NCI-H82 (cell line): ENCODE measurements around the gene TMEM234.
A peak's percentile ranks its signal among the peaks of the same experiment; 100 is the strongest.

Experiments
- DNase-seq: peaks from one replicate; lab custom pipeline; 2025; lab: John Stamatoyannopoulos, UW

The TMEM234 gene

DNA sequence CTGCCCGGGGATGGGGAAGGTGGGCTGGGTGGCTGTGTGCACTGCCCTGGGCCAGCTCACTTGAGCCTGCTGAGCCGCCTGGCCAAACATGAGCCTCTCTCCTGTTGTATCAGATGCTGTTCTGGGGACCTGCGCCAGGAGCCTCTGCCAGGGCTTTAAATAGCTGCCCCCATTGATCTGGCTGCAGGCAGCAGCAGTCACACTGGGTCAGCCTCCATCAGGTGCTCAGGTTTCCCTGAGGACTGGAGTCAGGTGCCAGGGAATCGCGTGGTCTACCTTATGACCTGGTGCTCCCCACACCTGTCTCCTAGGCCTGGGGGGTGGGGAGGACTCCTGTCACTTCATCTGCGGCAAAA lies 22.5 kb downstream of the TMEM234 start:
- peak; percentile 39 for DNase-seq

DNA sequence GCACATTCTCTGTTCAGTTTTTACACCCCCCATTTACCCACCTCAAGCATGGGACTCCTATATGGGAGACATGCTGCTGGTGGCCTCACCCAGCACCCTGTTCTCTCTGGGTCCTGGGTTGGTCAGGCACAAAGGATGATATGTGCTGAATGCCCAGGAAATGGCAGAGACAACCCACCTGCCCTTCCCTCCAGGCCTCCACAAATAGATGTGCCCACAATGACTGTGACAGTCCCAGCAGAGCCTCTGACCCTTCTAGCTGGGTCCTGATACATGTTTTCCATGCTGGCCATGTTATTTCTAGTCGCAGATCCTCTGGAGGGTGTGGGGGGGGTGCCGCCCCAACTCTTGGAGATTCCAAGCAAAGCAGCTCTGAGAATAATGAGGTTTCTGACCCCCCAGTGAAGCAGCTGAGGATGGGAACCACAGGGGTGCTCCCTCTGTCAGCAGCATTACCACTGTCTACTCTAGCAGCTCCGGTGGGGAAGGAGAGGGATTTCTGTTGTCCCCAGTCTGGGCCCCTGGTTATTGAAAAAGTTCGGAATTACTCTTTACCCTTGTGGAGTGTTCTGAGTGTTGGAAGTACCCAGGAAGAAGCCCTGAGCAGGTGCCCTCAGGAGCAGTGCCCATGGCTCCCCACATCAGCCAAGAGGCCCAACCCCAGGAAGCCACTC lies 23.0 kb downstream of the TMEM234 start:
- no peak for DNase-seq

DNA sequence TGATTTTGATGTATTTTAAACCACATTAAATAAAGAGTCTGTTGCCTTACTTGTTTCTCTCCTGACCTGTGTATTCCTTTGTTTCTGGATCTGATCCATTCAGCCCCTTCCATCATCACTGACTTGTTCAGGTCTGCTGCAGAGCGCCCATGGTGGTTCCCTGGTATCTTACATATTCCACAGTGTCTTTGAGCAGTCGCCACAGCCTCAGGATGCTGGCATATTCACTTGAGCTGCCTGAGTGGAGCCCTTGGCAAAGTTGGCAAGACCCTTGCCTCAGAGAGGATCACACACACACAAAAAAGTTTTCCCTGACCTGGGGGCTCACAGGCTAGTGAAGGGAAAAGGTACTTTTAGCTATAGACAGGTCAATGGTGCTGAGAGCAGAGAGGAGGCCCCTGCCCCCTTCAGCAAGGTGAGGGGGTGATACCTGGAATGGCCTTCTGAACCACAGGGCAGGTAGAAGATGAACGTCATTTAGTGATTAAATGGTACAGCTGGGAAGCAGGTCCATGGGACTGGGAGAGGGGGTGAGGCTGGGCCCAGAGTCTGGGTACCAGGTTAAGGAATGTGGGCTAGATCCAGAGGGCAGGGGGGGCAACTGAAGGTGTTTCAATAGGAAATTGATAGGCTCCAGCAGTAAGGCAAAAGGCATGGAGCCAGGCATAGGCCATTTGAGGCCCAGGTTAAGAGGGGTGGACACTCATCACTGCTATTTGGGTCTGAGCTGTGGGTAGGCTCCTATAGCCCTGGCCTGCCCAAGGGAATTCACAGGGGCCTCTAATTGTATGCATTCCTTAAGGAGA lies 23.7 kb downstream of the TMEM234 start:
- no peak for DNase-seq

DNA sequence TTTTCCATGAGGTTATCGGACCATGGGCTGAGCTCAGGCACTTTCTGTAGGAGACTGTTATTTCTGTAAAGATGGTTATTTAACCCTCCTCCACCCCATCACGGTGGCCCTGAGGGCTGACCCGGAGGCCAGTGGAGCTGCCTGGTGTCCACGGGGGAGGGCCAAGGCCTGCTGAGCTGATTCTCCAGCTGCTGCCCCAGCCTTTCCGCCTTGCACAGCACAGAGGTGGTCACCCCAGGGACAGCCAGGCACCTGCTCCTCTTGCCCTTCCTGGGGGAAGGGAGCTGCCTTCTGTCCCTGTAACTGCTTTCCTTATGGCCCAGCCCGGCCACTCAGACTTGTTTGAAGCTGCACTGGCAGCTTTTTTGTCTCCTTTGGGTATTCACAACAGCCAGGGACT lies 24.3 kb downstream of the TMEM234 start:
- no peak for DNase-seq

DNA sequence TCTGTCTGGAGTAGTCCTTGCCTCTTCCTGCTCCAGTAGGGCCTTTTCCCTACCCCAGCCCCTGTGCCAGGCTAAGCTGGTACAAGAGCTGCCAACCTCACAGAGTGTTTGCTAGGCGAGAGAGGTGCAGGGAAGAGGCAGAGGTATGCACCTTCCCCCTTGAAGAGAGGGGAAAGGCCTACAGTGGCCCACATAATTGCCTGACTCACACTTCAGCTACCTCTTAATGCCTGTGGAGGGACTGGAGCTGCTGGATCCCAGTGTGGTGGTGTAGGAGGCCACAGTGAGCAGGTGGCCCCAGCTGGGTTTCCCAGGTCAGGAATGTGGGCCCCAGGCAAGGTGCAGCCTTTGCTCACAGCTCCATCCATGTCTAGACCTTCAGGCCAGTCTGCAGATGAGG lies 25.1 kb downstream of the TMEM234 start:
- DNase-seq = no peak

DNA sequence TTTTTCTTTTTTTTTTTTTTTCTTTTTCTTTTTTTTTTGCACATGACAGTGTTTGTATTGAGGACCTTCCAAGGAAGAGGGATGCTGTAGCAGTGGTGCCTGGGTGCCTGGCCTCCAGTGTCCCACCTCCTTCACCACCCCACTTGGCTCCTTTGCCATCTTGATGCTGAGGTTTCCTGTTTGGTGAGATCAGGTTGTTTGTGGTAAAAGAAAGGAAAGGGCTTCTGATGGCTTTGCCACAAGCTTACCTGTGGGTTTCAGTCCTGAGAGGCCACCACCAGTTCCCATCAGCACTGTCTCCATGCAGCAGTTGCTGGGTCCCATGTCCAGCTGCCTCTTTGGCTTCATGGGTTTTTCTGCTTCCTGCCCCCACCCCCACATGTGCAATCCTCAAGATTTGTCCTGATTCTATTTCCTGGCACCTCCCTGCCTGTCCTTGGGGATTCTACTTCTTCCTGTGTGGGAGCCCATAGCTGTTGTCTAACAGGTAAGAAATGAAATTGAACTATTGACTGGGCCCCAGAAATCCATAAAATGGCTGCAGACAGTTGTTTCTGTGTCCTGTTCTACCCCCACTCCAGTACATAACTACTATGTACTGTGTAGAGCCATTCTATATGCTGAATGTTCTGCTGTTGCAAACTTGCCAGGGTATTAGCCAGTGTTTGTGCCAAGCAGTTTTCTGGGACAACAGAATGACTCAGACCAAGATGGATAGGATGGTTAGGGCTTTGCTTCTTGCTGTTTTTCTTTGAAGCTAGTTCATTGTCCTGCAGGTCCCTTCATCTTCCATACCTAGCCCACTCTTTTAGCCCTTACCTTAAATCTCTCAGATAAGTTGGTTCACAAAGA lies 26.0 kb downstream of the TMEM234 start:
- DNase-seq = no peak

DNA sequence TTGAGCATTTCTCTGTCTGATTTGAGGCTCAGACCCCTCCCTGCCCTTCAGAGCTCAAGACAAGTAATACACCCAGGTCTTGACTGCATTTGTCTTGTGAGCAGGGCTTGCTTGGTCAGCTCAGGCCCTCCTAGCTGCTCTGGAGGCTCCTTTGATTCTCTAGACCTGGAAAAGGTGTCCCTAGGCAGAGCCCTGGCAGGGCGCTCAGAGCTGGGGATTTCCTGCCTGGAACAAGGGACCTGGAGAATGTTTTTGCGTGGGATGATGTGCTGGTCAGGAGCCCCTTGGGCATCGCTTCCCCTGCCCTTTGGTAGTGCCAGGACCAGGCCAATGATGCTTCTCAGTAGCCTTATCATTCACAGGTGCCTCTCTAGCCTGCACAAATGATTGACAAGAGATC lies 26.6 kb downstream of the TMEM234 start:
- DNase-seq = no peak

DNA sequence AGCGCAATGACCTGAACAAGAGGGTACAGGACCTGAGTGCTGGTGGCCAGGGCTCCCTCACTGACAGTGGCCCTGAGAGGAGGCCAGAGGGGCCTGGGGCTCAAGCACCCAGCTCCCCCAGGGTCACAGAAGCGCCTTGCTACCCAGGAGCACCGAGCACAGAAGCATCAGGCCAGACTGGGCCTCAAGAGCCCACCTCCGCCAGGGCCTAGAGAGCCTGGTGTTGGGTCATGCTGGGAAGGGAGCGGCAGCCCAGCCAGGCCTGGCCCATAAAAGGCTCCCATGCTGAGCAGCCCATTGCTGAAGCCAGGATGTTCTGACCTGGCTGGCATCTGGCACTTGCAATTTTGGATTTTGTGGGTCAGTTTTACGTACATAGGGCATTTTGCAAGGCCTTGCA lies 27.2 kb downstream of the TMEM234 start:
- no peak for DNase-seq

DNA sequence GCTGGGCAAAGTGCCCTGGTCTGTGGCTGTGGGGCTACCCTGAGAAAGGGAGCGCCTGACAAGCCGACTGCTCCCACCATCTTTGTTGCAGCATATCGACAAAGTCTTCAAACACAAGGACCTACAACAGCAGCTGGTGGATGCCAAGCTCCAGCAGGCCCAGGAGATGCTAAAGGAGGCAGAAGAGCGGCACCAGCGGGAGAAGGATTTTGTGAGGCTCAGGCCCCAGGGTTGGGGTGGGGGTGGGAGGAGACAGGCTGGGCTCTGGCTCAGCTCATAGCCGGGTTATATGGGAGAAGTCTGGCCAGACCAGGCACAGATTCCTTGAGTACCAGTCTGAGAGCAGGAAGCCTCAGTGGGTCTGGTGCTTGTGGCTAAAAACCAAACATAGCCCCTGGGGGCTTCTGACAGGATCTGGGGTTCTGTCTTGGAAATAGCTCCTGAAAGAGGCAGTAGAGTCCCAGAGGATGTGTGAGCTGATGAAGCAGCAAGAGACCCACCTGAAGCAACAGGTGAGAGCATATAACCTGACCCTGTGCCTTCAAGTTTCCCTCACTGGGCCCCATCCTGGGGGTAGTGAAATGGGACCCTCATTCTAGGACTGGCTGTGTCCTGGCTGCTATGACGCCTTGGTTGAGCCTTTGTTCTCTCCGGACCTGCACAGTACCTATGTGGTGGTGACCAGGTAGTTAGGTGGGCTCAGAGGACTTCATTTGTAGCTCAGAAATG lies 29.8 kb downstream of the TMEM234 start:
- DNase-seq = no peak

DNA sequence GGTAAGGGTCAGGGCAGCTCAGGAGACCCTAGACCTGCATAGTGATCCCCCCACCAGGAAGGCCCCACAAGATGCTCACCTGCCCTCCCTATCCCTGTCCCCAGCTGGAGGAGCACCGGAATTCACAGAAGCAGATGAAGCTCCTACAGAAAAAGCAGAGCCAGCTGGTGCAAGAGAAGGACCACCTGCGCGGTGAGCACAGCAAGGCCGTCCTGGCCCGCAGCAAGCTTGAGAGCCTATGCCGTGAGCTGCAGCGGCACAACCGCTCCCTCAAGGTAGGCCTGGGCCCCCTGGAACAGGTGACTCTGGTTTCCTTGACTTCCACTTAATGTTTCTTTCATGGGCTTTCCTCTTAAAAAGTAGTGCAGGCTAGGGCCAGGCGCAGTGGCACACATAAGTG lies 34.3 kb downstream of the TMEM234 start:
- no peak for DNase-seq

DNA sequence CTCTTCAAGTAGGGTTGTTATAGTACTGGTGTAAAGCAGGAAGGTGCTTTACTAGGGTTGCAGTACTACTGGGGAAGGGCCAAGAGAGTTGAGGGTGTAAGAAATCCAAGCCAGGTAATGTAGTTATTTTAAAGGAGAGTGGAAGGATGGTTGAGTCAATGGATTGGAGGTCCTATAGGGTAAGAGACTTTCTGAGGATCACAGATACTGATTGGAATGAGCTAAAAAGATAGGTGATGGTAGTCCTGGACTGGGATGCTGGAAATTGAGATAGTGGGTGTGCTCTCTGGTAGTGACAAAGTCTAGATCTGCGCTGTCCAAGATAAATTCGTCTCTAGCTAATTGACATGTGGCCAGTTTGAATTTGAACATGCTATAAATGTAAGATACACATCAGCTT lies 35.7 kb downstream of the TMEM234 start:
- DNase-seq = no peak

DNA sequence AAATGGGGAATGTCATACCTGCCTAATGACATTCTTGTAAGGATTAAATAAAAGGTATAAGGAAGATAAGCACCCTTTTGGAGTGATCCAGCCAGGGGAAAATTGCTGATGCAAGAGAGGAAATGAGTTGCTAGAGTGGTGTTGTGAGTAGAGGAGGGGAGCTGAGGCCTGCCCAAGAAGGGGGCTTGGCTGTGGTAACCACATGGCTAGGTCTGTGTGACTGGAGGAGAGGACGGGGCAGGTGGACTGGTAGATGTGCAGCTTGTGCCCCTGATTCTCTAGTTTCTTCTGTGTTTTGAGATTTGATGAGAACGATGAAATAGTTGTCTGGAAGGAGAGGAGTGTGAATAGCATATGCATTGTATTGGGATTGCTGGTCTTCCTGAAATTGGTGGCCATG lies 36.1 kb downstream of the TMEM234 start:
- DNase-seq = no peak

DNA sequence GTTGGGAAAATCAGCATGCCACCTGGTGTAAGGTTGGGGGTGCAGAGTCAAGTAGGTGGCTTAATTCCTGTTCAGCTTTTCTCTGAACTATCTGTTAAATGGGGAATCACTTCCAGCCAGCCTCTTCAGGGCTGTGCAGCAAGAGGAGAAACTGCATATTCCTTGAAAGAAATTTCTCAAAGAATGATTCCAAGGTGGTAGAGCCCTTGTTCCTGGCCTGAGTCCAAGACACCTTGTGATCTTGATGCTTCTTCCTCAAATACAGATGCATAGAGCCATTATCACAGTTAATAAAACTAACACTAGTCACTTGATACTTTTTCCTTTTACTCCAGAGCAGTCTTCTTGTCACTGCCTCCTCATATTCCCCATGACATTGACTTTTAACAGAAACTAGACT lies 37.5 kb downstream of the TMEM234 start:
- DNase-seq = no peak

DNA sequence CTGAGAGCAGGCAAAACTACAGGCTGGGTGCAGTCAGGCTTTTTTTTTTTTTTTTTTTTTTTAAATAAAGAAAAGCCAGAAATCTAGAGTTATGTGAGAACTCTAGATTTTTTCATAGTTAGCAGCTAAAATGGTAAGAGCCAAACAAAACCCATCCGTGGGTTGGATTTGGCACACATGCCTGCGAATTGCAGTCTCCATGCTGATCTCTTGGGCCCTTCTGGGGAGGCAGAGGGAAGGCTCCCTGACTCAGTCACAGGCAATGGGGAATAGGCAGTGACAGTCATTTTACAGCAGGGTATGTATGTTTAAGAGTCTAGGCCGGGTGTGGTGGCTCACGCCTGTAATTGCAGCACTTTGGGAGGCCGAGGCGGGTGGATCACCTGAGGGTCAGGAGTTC lies 40.1 kb downstream of the TMEM234 start:
- no peak for DNase-seq

DNA sequence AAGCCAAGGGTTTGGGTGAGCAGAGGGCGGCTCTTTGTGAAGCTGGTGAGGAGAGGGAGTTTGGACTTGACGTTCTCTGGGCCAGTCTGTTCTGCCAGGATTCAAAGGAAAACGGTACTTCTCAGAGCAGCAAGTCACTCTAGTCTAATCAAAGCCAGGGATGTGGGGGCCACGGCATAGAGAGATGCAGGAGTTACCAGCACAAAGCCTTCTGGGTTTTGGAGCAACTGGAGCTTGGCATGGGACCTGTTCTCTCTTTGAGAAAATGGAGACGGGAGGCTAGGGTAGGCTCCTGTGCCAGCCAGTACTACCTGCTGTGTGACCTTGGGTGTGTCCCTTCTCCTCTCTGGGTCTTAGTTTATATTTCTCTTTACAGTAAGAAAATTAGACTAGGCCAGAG lies 40.6 kb downstream of the TMEM234 start:
- DNase-seq = no peak

DNA sequence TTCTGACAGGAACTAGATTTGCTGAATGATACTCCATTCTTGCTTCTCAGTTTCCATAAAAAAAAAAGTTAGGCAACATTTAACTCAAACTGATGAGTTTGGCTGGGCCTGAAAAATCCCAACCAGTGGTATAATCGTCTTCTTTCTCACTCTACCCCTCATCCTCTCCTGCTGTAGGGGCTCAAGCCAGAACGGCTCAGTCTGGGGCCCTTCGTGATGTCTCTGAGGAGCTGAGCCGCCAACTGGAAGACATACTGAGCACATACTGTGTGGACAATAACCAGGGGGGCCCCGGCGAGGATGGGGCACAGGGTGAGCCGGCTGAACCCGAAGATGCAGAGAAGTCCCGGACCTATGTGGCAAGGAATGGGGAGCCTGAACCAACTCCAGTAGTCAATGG lies 41.1 kb downstream of the TMEM234 start:
- DNase-seq = no peak

DNA sequence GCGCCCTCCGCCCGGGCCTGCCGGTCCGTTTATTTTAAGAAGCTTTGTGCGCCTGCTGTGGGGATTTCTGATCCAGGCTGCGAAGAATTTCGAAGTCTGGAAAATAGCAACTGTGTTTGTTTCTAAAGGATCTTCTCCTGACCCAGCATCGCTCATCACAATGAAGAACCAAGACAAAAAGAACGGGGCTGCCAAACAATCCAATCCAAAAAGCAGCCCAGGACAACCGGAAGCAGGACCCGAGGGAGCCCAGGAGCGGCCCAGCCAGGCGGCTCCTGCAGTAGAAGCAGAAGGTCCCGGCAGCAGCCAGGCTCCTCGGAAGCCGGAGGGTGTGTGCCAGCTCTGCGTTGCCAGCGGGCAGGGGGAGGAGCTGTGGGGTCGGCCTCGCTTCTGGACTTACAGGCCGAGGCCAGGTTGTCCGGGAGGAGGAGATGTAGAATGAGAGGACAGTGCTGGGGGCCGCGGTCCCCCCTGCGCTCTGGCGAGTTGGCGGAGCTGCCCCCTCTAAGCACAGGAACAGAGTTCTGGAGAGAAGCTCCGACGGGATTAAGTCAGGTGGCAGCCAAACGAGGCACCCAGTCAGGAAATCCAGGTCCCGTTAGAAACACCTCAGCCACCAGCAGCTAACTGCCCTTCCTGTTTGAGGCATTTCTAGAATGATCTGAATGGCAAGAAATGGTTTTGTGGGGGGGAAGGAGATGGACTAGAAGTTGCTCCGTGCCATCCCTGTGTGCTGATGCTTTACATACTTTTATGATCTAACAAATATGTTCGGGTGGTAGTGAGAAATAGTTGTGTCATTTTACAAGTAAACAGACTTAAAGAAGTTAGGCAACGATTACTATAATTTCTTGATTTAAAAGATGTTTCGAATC lies 41.7 kb downstream of the TMEM234 start:
- DNase-seq = peak; percentile 52

DNA sequence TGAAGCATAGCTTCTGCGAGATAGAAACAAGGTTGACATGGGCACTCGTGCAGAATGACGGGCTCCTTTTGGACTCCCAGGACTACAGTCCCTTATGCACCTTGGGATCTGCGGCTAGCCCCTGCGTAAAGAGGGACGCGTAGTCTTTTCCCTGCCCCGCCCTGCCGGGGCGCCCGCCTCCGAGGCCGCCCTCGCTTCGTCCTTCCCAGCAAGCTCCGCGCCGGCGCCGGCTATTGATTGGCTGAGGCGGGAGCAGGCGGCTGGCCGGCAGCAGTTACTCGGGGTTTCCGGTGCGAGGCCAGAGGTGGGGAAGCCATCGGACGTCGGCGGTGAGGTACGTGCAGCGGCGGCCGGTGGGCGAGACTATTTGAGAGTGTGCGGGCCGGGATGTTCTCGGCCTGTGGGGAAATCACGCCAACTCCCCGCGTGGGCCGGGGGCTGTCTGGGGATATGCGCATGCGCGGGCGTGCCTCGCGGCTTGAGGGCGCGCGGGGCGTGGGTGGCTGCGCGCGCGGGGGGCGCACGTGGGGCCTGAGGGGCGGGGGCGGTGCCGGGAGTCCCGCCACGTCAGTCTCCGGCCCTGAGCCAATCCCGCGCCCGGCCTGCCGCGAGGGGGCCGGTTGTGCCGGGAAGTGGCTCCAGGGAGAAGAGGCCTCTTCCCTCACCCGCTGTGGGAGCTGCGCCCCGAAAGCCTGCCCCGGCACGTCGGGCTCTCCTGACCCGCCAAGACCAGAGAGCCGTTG lies 42.5 kb downstream of the TMEM234 start, which contains the start of gene TXLNA:
TSS of gene TXLNA (plus strand) at position 233 of the 743 bp plus-strand sequence. CDS start 671 bp downstream, outside the sequence.
- DNase-seq = peak; percentile 96

DNA sequence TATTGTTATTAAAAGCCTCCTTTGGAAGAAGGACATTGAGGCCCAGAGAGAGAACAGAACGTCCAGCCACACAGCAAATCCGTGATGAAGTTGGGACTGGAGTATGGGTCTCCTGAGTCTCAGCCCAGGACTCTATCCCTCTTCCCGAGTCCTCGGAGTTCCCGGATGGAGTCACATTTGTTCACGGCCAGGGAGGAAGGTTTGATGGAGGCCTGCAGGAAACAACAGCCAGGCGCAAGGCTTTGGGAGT lies 43.0 kb downstream of the TMEM234 start:
- DNase-seq = no peak

DNA sequence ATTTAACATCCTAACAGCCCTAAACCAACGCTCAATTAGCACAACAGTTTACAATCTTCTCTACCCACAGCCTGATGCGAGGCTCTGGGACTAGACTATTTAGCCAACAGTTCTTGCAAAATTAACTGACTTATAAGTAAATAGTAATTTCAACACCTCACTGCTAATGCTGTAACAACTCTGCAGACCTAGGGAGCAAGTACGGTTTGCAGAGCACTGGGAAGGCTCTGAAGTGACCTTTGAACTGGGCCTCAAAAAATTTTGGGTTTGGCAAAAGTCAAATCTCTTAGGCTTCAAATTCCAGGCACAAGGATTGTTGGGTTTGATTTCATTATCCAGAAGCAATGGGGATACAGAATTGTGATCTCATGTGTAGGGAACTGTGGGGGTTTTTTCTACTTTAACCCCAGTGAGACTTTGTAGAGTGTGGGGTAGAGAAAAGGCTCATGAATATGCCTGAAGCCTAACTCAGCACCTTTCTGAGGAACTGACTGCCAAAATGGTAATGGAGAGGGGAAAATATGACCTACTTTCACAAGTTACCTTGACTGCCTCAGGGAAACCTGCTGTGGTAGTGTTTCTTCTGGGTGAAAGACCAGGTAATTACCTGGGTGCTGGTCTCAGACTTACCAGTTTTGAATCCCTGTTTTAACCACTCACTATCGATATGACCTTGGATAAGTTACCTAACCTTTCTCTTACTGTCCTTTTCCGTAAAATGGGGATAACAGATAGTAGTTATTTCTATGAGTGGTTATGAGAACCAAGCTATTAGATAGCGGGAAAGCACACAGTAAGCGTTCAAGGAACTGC lies 43.6 kb downstream of the TMEM234 start:
- no peak for DNase-seq
